ENCODE measurements around the gene PGF. TPM values are rescaled to one million over a fixed set of nuclear protein-coding genes. Genes with fewer than 3 reads are reported as not detected.

The PGF gene
- total RNA-seq, 5 donors from 2014 or later (not counting 1 experiment from before 2014, with no cell fraction given): 0.09 to 0.29 TPM; not detected in 3

- Mint-ChIP-seq H3K4me3 (no peak overlapping the region), H3K36me3 (no peaks in the 10 kb centered on the region), H3K4me1 (peaks cover 0 to 6% (median 0%) of the 10 kb centered on the region in 3 donors), H3K27me3 (peaks cover 3 to 10% of the 10 kb centered on the region in 2 donors), H3K27ac (no peak overlapping the region), H3K9me3 (no peaks in the 10 kb centered on the region)
- H3K36me3 ChIP-seq (ENCODE audit: control insufficient read depth in 2 of 2, extremely low read depth in 1 of 2, insufficient read depth in 1 of 2, low read length in 1 of 2): no peaks in the 10 kb centered on the region
- H3K4me3 ChIP-seq (ENCODE audit: control insufficient read depth in 1 of 2, extremely low read depth in 1 of 2, low read length in 1 of 2): no peak overlapping the region
- no peak for ATAC-seq (replicated peaks in 1 of 4)
- no peak overlapping the region for H3K27ac ChIP-seq (ENCODE audit: low read length)
- ChIA-PET POLR2A (no interaction called here), CTCF (interaction anchor here in 1 of 2 donors (0.5 kb wide), 1 partner anchor 18 kb away, joined by 4 read pairs; no protein-coding TSS in a partner anchor)
- peaks cover 0 to 23% of the 10 kb centered on the region in 2 experiments for H3K27me3 ChIP-seq (replicated peaks in 1 of 2; ENCODE audit: control insufficient read depth in 2 of 2, extremely low read depth in 1 of 2, insufficient read depth in 2 of 2, low read length in 1 of 2)
- WGBS (ENCODE audit: insufficient coverage): 75% methylated on average over 4 of the region's 11 CpGs
- H3K4me1 ChIP-seq (ENCODE audit: control insufficient read depth in 1 of 2, extremely low read depth in 1 of 2, insufficient read depth in 2 of 2, low read length in 2 of 2): no peaks in the 10 kb centered on the region
- H3K9me3 ChIP-seq: no peaks in the 10 kb centered on the region
- no peak for DNase-seq
Observed at GRCh38 chr14:74962046-74962445, 6.6 kb upstream of the PGF start.

DNA sequence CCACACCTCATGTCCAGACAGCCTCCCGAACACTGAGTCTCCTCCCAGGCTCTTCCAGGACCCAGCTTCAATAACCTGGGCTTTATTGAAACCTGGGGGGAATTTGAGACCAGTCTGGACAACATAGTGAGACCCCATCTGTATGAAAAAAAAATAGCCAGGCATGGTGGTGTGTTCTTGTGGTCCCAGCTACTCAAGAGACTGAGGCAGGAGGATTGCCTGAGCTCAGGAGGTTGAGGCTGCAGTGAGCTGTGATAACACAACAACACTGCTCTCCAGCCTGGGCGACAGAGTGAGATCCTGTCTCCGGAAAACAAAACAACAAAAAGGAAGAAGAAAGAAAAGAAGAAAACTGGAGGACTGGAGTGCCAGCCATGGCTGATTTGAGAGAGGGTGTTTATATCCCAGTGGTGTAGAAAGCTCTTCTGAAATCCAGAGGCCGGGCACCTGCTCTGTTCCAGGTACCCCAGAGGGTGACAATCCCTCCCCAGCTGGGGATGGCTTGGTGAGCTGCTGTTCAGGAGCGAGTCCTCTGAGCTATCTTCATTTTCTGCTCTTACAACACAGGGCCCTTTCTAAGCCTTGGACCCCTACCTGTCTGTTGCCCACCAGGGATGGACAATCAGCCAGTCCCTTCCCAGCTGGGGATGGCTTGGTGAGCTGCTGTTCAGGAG, 6.0 kb upstream of the PGF start:
- H3K4me1 Mint-ChIP-seq: peaks cover 0 to 7% (median 3%) of the 10 kb centered on the region in 3 donors
- no peak overlapping the region for H3K27ac Mint-ChIP-seq
- H3K27ac ChIP-seq (ENCODE audit: low read length): no peak overlapping the region
- H3K9me3 ChIP-seq: no peaks in the 10 kb centered on the region
- H3K4me1 ChIP-seq (ENCODE audit: control insufficient read depth in 1 of 2, extremely low read depth in 1 of 2, insufficient read depth in 2 of 2, low read length in 2 of 2): no peaks in the 10 kb centered on the region
- WGBS (ENCODE audit: insufficient coverage): 57% methylated on average over 3 of the region's 5 CpGs
- H3K36me3 ChIP-seq (ENCODE audit: control insufficient read depth in 2 of 2, extremely low read depth in 1 of 2, insufficient read depth in 1 of 2, low read length in 1 of 2): no peaks in the 10 kb centered on the region
- H3K4me3 Mint-ChIP-seq: no peak overlapping the region
- no peaks in the 10 kb centered on the region for H3K36me3 Mint-ChIP-seq
- H3K27me3 ChIP-seq (replicated peaks in 1 of 2; ENCODE audit: control insufficient read depth in 2 of 2, extremely low read depth in 1 of 2, insufficient read depth in 2 of 2, low read length in 1 of 2): peaks cover 0 to 28% of the 10 kb centered on the region in 2 experiments
- ChIA-PET POLR2A (no interaction called here), CTCF (interaction anchor here in 1 of 2 donors (0.5 kb wide), 1 partner anchor 17 kb away, joined by 4 read pairs; no protein-coding TSS in a partner anchor)
- DNase-seq: no peak
- H3K4me3 ChIP-seq (ENCODE audit: control insufficient read depth in 1 of 2, extremely low read depth in 1 of 2, low read length in 1 of 2): no peak overlapping the region
- no peaks in the 10 kb centered on the region for H3K9me3 Mint-ChIP-seq
- H3K27me3 Mint-ChIP-seq: peaks cover 6 to 10% of the 10 kb centered on the region in 2 donors
- no peak for ATAC-seq (replicated peaks in 1 of 4)

DNA sequence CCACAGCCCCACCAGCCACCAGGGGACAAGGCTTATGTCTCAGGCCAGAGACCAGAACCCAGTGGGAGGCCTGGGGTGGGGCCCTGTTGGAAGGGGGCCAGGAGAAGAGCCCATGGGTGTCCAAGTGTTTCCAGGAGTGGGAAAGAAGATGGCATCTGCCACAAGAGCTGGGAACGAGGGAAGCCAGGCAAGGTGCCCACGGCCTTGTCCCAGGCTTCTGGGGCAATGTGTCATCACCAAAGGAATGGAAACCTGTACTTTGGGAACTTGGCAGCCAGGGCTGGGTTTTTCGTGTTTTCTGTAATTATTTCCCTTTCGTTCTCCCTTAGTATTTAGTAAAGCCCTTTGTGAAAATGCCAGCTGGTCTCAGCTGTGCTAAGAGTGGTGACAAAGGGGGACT, 5.3 kb upstream of the PGF start:
- ATAC-seq (replicated peaks in 1 of 4): no peak

DNA sequence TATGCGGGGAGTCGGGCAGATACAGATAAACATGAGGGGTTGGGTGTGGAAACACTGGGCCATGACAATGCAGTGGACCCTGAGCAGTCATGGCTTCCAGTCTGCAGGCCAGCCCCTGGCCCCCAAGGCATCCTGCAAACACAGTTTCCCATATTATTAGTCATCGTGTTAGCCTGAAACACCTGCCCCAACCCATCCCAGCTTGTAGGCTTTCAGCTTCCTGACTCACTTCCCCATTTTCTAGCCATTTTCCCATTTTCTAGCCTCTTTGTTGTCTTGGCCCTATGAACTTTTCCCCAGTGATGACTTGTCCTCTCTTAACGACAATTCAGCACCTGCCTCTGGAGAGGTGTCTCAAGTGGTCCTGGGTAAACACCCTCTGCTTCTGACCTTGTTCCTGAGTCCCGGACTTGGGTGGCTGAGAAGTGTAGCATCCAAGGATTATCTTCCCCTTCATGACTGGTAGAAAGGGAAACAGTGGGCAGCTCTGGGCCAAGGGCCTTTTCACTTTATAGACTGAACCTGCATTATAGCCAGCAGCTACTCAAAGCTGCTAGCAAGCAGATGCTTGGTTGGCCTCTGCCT, 4.3 kb upstream of the PGF start:
- H3K4me1 ChIP-seq (ENCODE audit: control insufficient read depth in 1 of 2, extremely low read depth in 1 of 2, insufficient read depth in 2 of 2, low read length in 2 of 2): peaks cover 0 to 6% of the 10 kb centered on the region in 2 experiments
- Mint-ChIP-seq H3K9me3 (no peaks in the 10 kb centered on the region), H3K36me3 (no peaks in the 10 kb centered on the region), H3K4me3 (no peak overlapping the region), H3K27ac (no peak overlapping the region), H3K27me3 (peaks cover 7 to 10% of the 10 kb centered on the region in 2 donors), H3K4me1 (peaks cover 3 to 9% (median 6%) of the 10 kb centered on the region in 3 donors)
- ChIA-PET CTCF (no interaction called here), POLR2A (no interaction called here)
- 81% methylated on average over 2 of the region's 5 CpGs for WGBS (ENCODE audit: insufficient coverage)
- no peaks in the 10 kb centered on the region for H3K9me3 ChIP-seq
- peaks cover 0 to 41% of the 10 kb centered on the region in 2 experiments for H3K27me3 ChIP-seq (replicated peaks in 1 of 2; ENCODE audit: control insufficient read depth in 2 of 2, extremely low read depth in 1 of 2, insufficient read depth in 2 of 2, low read length in 1 of 2)
- no peaks in the 10 kb centered on the region for H3K36me3 ChIP-seq (ENCODE audit: control insufficient read depth in 2 of 2, extremely low read depth in 1 of 2, insufficient read depth in 1 of 2, low read length in 1 of 2)
- no peak for DNase-seq
- H3K27ac ChIP-seq (ENCODE audit: low read length): no peak overlapping the region
- no peak for ATAC-seq (replicated peaks in 1 of 4)
- no peak overlapping the region for H3K4me3 ChIP-seq (ENCODE audit: control insufficient read depth in 1 of 2, extremely low read depth in 1 of 2, low read length in 1 of 2)

More for the DNA sequence above, 5.3 kb upstream of the PGF start:
- Histone ChIP-seq H3K36me3 (ENCODE audit: control insufficient read depth in 2 of 2, extremely low read depth in 1 of 2, insufficient read depth in 1 of 2, low read length in 1 of 2) (no peaks in the 10 kb centered on the region), H3K27ac (ENCODE audit: low read length) (no peak overlapping the region), H3K9me3 (no peaks in the 10 kb centered on the region), H3K4me1 (ENCODE audit: control insufficient read depth in 1 of 2, extremely low read depth in 1 of 2, insufficient read depth in 2 of 2, low read length in 2 of 2) (no peaks in the 10 kb centered on the region), H3K4me3 (ENCODE audit: control insufficient read depth in 1 of 2, extremely low read depth in 1 of 2, low read length in 1 of 2) (no peak overlapping the region), H3K27me3 (replicated peaks in 1 of 2; ENCODE audit: control insufficient read depth in 2 of 2, extremely low read depth in 1 of 2, insufficient read depth in 2 of 2, low read length in 1 of 2) (peaks cover 0 to 34% of the 10 kb centered on the region in 2 experiments)
- Mint-ChIP-seq H3K36me3 (no peaks in the 10 kb centered on the region), H3K27me3 (peaks cover 7 to 10% of the 10 kb centered on the region in 2 donors), H3K4me1 (peaks cover 0 to 9% (median 6%) of the 10 kb centered on the region in 3 donors), H3K27ac (no peak overlapping the region), H3K4me3 (no peak overlapping the region), H3K9me3 (no peaks in the 10 kb centered on the region)
- ChIA-PET CTCF (no interaction called here), POLR2A (no interaction called here)
- WGBS (ENCODE audit: insufficient coverage): 80% methylated on average over 4 of the region's 4 CpGs
- DNase-seq: no peak

DNA sequence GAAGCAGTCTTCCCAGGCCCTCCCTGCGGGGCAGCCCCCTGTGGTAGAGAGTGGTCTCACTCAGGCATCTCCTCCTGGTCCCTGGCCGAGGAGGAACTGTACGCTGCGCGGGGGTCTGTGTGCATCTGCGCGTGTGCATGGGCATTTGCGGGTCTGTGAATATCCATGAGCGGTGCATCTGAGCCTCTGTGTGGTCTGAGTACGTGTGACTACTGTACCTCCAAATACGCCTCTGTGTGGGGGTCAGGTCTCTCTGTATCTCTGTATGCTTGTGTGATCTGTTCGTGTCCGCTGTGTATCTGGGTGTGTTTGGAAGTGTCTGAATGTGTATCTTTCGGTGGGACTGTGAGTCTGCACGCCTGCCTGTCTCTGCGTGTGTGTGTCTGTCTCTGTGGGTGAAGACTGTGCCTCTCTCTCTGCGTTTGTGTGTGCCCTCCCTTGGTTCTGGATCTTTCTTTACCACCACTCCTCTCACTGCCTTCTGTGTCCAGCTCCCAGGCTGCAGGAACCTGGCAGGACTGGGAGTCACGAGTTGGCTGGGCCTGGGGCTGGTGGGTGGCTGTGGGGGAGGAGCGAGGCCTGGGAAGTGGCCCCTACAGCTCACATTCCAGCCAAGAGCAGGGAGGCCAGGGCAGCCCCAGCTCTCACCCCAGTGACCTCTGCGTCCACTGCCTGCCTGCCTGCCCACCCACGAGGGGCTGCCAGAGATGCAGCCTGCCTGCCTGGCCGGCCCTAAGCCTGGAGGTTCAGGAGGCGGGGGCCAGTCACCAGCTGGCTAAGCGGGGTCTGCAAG, 1.1 kb upstream of the PGF start:
- H3K4me1 ChIP-seq (ENCODE audit: control insufficient read depth in 1 of 2, extremely low read depth in 1 of 2, insufficient read depth in 2 of 2, low read length in 2 of 2): peaks cover 0 to 10% of the 10 kb centered on the region in 2 experiments
- Mint-ChIP-seq H3K27ac (no peak overlapping the region), H3K36me3 (no peaks in the 10 kb centered on the region), H3K4me3 (peak overlapping the region in 2 of 3 donors; percentile 17 to 56), H3K27me3 (peaks cover 11 to 12% of the 10 kb centered on the region in 2 donors), H3K4me1 (peaks cover 3 to 6% (median 3%) of the 10 kb centered on the region in 3 donors), H3K9me3 (no peaks in the 10 kb centered on the region)
- no peaks in the 10 kb centered on the region for H3K36me3 ChIP-seq (ENCODE audit: control insufficient read depth in 2 of 2, extremely low read depth in 1 of 2, insufficient read depth in 1 of 2, low read length in 1 of 2)
- POLR2A ChIA-PET: no interaction called here
- CTCF ChIA-PET: no interaction called here
- WGBS (ENCODE audit: insufficient coverage): 93% methylated on average over 17 of the region's 24 CpGs
- no peak for DNase-seq
- no peak for ATAC-seq (replicated peaks in 1 of 4)
- H3K27me3 ChIP-seq (replicated peaks in 1 of 2; ENCODE audit: control insufficient read depth in 2 of 2, extremely low read depth in 1 of 2, insufficient read depth in 2 of 2, low read length in 1 of 2): peaks cover 0 to 58% of the 10 kb centered on the region in 2 experiments
- no peak overlapping the region for H3K27ac ChIP-seq (ENCODE audit: low read length)
- no peak overlapping the region for H3K4me3 ChIP-seq (ENCODE audit: control insufficient read depth in 1 of 2, extremely low read depth in 1 of 2, low read length in 1 of 2)
- no peaks in the 10 kb centered on the region for H3K9me3 ChIP-seq

GRCh38 chr14:74956027-74956279, 556 bp upstream of the PGF start:
- ChIA-PET POLR2A (interaction anchor here in 1 of 2 donors (0.6 kb wide), 1 partner anchor 95 kb away, joined by 7 read pairs; no protein-coding TSS in a partner anchor), CTCF (no interaction called here)
- H3K27me3 ChIP-seq (replicated peaks in 1 of 2; ENCODE audit: control insufficient read depth in 2 of 2, extremely low read depth in 1 of 2, insufficient read depth in 2 of 2, low read length in 1 of 2): peaks cover 0 to 62% of the 10 kb centered on the region in 2 experiments
- ATAC-seq (replicated peaks in 1 of 4) (no peak), DNase-seq (no peak)
- Mint-ChIP-seq H3K27me3 (peaks cover 11 to 13% of the 10 kb centered on the region in 2 donors), H3K36me3 (no peaks in the 10 kb centered on the region), H3K4me3 (peak overlapping the region; percentile 17 to 56 (median 41)), H3K4me1 (peaks cover 3 to 6% (median 3%) of the 10 kb centered on the region in 3 donors), H3K27ac (no peak overlapping the region), H3K9me3 (no peaks in the 10 kb centered on the region)
- peaks cover 0 to 10% of the 10 kb centered on the region in 2 experiments for H3K4me1 ChIP-seq (ENCODE audit: control insufficient read depth in 1 of 2, extremely low read depth in 1 of 2, insufficient read depth in 2 of 2, low read length in 2 of 2)
- no peaks in the 10 kb centered on the region for H3K36me3 ChIP-seq (ENCODE audit: control insufficient read depth in 2 of 2, extremely low read depth in 1 of 2, insufficient read depth in 1 of 2, low read length in 1 of 2)
- 100% methylated on average over 2 of the region's 9 CpGs for WGBS (ENCODE audit: insufficient coverage)
- no peak overlapping the region for H3K27ac ChIP-seq (ENCODE audit: low read length)
- no peak overlapping the region for H3K4me3 ChIP-seq (ENCODE audit: control insufficient read depth in 1 of 2, extremely low read depth in 1 of 2, low read length in 1 of 2)
- H3K9me3 ChIP-seq: no peaks in the 10 kb centered on the region

Data from T-cell (primary cell).